Astrocyte of the cerebellum (primary cell): ENCODE measurements around the gene USH1G.

Experiments
- DNase-seq: peaks from one replicate; pipeline ENCODE4 v3.0.0-alpha.2; 2011; ENCODE audit warnings: low read depth
- H3K4me3 ChIP-seq: 2 replicates; pipeline ENCODE4 v1.5.1; 2011; ENCODE audit warnings: mild to moderate bottlenecking, low read depth, low read length, moderate library complexity
- CTCF ChIP-seq: IDR thresholded peaks from 2 replicates; pipeline ENCODE4 v1.5.1; 2012; ENCODE audit warnings: low read length, low read depth, moderate library complexity, mild to moderate bottlenecking; ENCODE audit errors: missing control alignments
- in situ Hi-C: cut with HindIII; loops from 2 replicates; pipeline ENCODE4 v1.10.0; 2017; ENCODE audit warnings: low sequenced_read_pairs

The USH1G gene

GRCh38 chr17:74968361-74968780, 45.3 kb upstream of the USH1G start:
- TF ChIP-seq CTCF = no peak
- H3K4me3 ChIP-seq = no peak overlapping the region
- in situ Hi-C loops = no loop called here
- no peak for DNase-seq

GRCh38 chr17:74964988-74965622, 42.0 kb upstream of the USH1G start:
- H3K4me3 ChIP-seq = no peak overlapping the region
- no peak for TF ChIP-seq CTCF
- in situ Hi-C loops = no loop called here
- no peak for DNase-seq

- no peak overlapping the region for H3K4me3 ChIP-seq
- no peak for DNase-seq
- in situ Hi-C loops = no loop called here
- TF ChIP-seq CTCF = no peak
Measured at GRCh38 chr17:74964246-74964761, 41.2 kb upstream of the USH1G start.

- no peak overlapping the region for H3K4me3 ChIP-seq
- TF ChIP-seq CTCF = peak; percentile 19
- no peak for DNase-seq
- in situ Hi-C loops = no loop called here
Measured at GRCh38 chr17:74963656-74964055, 40.6 kb upstream of the USH1G start.

- DNase-seq = no peak
- no peak overlapping the region for H3K4me3 ChIP-seq
- in situ Hi-C loops = no loop called here
- TF ChIP-seq CTCF = no peak
Measured at GRCh38 chr17:74962622-74963394, 39.8 kb upstream of the USH1G start.

- peak; percentile 64 for TF ChIP-seq CTCF
- H3K4me3 ChIP-seq = no peak overlapping the region
- DNase-seq = peak; percentile 79
- in situ Hi-C loops = no loop called here
Measured at GRCh38 chr17:74961657-74962350, 38.7 kb upstream of the USH1G start.
